Measurements from ENCODE around the gene MIGA2. TPM values are rescaled to one million over a fixed set of nuclear protein-coding genes. Genes with fewer than 3 reads are reported as not detected.

Gene MIGA2
- polyA plus RNA-seq, 1 experiment, result 23.7 TPM

GRCh38 chr9:129108805-129109536 is 72.5 kb downstream of the MIGA2 start:
- H3K36me3 ChIP-seq (ENCODE audit: control insufficient read depth, insufficient read depth, low read length), result peaks cover 15% of the 10 kb centered on the region
- no peak for TF ChIP-seq CTCF (IDR thresholded peaks at IDR 0.05; ENCODE audit: insufficient read depth, low read depth, low read length)
- no peak for DNase-seq (ENCODE audit: low read depth)
- ChIA-PET CTCF (interaction anchor here (0.5 to 1.6 kb wide), 4 partner anchors 15 to 516 kb away, joined by 3 to 4 read pairs (median 4); no protein-coding TSS in a partner anchor), POLR2A (no interaction called here)
- no peak overlapping the region for H3K4me3 ChIP-seq (ENCODE audit: low read depth, low read length)
- H3K27me3 ChIP-seq (ENCODE audit: control insufficient read depth, insufficient read depth, low read length), result no peaks in the 10 kb centered on the region

- POLR2A ChIA-PET, result no interaction called here
- peak overlapping the region; percentile 98 for H3K4me3 ChIP-seq (ENCODE audit: low read depth, low read length)
These were observed 73.1 kb downstream of the MIGA2 start for GRCh38 chr9:129109537-129109903.

GRCh38 chr9:129109952-129110739 is 73.7 kb downstream of the MIGA2 start:
- peaks cover 15% of the 10 kb centered on the region for H3K36me3 ChIP-seq (ENCODE audit: control insufficient read depth, insufficient read depth, low read length)
- ChIA-PET POLR2A (no interaction called here), CTCF (interaction anchor here (1.0 to 1.6 kb wide), 3 partner anchors 21 to 514 kb away, joined by 4 to 6 read pairs (median 4); no protein-coding TSS in a partner anchor)
- H3K27me3 ChIP-seq (ENCODE audit: control insufficient read depth, insufficient read depth, low read length), result no peaks in the 10 kb centered on the region
- H3K4me3 ChIP-seq (ENCODE audit: low read depth, low read length), result peak overlapping the region; percentile 98
- TF ChIP-seq CTCF (IDR thresholded peaks at IDR 0.05; ENCODE audit: insufficient read depth, low read depth, low read length), result no peak
- DNase-seq (ENCODE audit: low read depth), result no peak

More at GRCh38 chr9:129109537-129109903, 73.1 kb downstream of the MIGA2 start:
- CTCF ChIA-PET, result interaction anchor here (0.5 to 1.6 kb wide), 5 partner anchors 15 to 515 kb away, joined by 3 to 6 read pairs (median 4); no protein-coding TSS in a partner anchor
- TF ChIP-seq CTCF (IDR thresholded peaks at IDR 0.05; ENCODE audit: insufficient read depth, low read depth, low read length), result no peak
- Histone ChIP-seq H3K36me3 (ENCODE audit: control insufficient read depth, insufficient read depth, low read length) (peaks cover 15% of the 10 kb centered on the region), H3K27me3 (ENCODE audit: control insufficient read depth, insufficient read depth, low read length) (no peaks in the 10 kb centered on the region)
- no peak for DNase-seq (ENCODE audit: low read depth)

- TF ChIP-seq CTCF (IDR thresholded peaks at IDR 0.05; ENCODE audit: insufficient read depth, low read depth, low read length), result no peak
- CTCF ChIA-PET, result interaction anchor here (1.6 to 2.6 kb wide), 2 partner anchors 8 to 20 kb away, joined by 5 to 6 read pairs; no protein-coding TSS in a partner anchor
- H3K36me3 ChIP-seq (ENCODE audit: control insufficient read depth, insufficient read depth, low read length), result peaks cover 12% of the 10 kb centered on the region
- H3K27me3 ChIP-seq (ENCODE audit: control insufficient read depth, insufficient read depth, low read length), result no peaks in the 10 kb centered on the region
- DNase-seq (ENCODE audit: low read depth), result peak; percentile 50
- POLR2A ChIA-PET, result no interaction called here
- peak within 1 kb of the TSS; percentile 98 for H3K4me3 ChIP-seq (ENCODE audit: low read depth, low read length)
These were observed 74.5 kb downstream of the MIGA2 start, which contains the start of the genes CRAT and PTPA for GRCh38 chr9:129110740-129111527. CRAT (minus strand) TSS chr9:129110793; CDS start chr9:129110509, 284 bp downstream. PTPA (plus strand) TSS chr9:129111415; CDS start chr9:129111601, 186 bp downstream.
